ENCODE results near the gene CHAT. TPM values are rescaled to one million over a fixed set of nuclear protein-coding genes. Genes with fewer than 3 reads are reported as not detected.

Gene CHAT
- total RNA-seq, 2 donors from 2014 or later, result 0.26 TPM; not detected in 1

DNA sequence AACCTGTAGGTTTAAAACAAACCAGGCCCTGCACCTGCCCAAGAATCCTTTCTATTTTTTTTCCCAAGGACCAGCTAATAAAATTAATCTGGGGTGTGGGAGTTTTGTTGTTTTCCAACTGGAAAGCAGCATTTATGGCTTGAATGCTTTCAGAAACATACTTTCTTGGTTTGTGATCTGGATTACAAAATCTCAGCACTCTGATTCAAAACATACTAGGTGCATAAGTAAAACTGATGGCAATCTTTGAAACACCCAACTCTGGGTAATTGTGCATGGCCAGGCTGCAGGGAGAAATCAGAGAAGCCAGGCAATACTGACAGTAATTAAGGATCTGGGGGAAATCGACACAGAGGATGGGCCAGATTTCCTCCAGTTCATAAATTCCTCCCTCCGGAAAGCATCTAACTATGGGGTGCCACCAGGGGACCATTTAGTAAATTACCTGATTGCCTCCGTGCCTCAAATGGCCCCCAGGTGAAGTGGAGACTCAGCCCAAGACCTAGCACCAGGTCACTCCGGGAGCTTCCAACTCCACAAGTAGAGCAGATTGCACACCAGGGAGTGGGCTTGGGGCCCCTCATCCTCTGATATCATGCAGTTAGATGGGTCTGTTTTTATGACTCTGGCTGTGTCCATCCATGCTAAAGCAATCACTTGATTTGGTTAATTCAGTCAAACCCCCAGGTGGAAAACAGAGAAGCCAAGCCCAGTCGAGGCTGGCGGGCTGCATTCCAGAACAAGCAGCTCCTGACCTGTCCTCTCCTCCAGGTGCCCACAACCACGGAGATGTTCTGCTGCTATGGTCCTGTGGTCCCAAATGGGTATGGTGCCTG, 50.4 kb downstream of the CHAT start:
- H3K36me3 ChIP-seq (replicated peaks in 1 of 2; ENCODE audit: insufficient read depth in 1 of 2, low read depth in 2 of 2), result no peaks in the 10 kb centered on the region
- H3K27ac ChIP-seq, result no peak overlapping the region
- 60 to 63% methylated on average over 3 to 7 of the region's 7 CpGs for WGBS, 2 donors
- no peaks in the 10 kb centered on the region for H3K4me1 ChIP-seq
- TF ChIP-seq POLR2A (IDR thresholded peaks at IDR 0.05) (no peak), CTCF (IDR thresholded peaks at IDR 0.05) (no peak)
- DNase-seq (no peak), ATAC-seq (no peak)
- intact Hi-C loops (cut with DNase I), result no loop called here
- no peaks in the 10 kb centered on the region for H3K27me3 ChIP-seq
- H3K9me3 ChIP-seq, result peaks cover 0 to 3% (median 0%) of the 10 kb centered on the region in 3 donors
- H3K4me3 ChIP-seq, result no peak overlapping the region

- intact Hi-C loops (cut with DNase I), result no loop called here
- ATAC-seq, result no peak
- H3K4me1 ChIP-seq, result no peaks in the 10 kb centered on the region
- TF ChIP-seq POLR2A (IDR thresholded peaks at IDR 0.05), result no peak
- no peak for TF ChIP-seq CTCF (IDR thresholded peaks at IDR 0.05)
- no peak for DNase-seq
- H3K4me3 ChIP-seq, result no peak overlapping the region
- no peaks in the 10 kb centered on the region for H3K36me3 ChIP-seq (replicated peaks in 1 of 2; ENCODE audit: insufficient read depth in 1 of 2, low read depth in 2 of 2)
- no peaks in the 10 kb centered on the region for H3K9me3 ChIP-seq
- 58 to 75% methylated on average over 4 of the region's 4 CpGs for WGBS, 2 donors
- no peaks in the 10 kb centered on the region for H3K27me3 ChIP-seq
- no peak overlapping the region for H3K27ac ChIP-seq
These were observed 51.1 kb downstream of the CHAT start for GRCh38 chr10:49664842-49665355.

GRCh38 chr10:49666054-49666615, 52.3 kb downstream of the CHAT start:
- WGBS, 2 donors, result 13 to 38% methylated on average over 1 to 2 of the region's 2 CpGs
- ATAC-seq (no peak), DNase-seq (no peak)
- Histone ChIP-seq H3K9me3 (no peaks in the 10 kb centered on the region), H3K27ac (no peak overlapping the region), H3K27me3 (no peaks in the 10 kb centered on the region), H3K4me3 (no peak overlapping the region), H3K36me3 (replicated peaks in 1 of 2; ENCODE audit: insufficient read depth in 1 of 2, low read depth in 2 of 2) (no peaks in the 10 kb centered on the region), H3K4me1 (no peaks in the 10 kb centered on the region)
- TF ChIP-seq POLR2A (IDR thresholded peaks at IDR 0.05) (no peak), CTCF (IDR thresholded peaks at IDR 0.05) (no peak)
- intact Hi-C loops (cut with DNase I), result no loop called here

DNA sequence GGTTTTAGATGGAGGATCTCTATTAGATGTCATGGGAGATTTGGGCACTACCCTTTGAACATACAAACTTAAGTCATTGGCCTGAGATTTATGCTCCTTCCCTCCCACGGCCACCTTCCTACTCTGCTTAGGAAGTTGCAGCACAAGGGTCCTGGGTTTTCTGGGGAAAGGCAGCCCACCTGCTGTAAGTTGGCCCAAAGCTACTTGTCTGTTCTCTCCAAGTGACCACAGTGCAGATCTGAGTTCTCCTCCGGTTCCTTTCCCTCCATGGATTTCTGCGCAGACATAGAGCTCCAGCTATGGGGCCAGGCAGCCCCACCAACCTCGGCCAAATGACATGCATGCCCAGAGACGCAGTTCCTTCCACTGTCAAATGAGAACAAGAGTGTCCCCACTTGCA, 52.8 kb downstream of the CHAT start:
- WGBS, 2 donors, result 82 to 83% methylated on average over 3 to 5 of the region's 5 CpGs
- no peak for ATAC-seq
- Histone ChIP-seq H3K4me3 (no peak overlapping the region), H3K36me3 (replicated peaks in 1 of 2; ENCODE audit: insufficient read depth in 1 of 2, low read depth in 2 of 2) (no peaks in the 10 kb centered on the region), H3K9me3 (no peaks in the 10 kb centered on the region), H3K4me1 (no peaks in the 10 kb centered on the region), H3K27ac (no peak overlapping the region), H3K27me3 (no peaks in the 10 kb centered on the region)
- no peak for TF ChIP-seq POLR2A (IDR thresholded peaks at IDR 0.05)
- TF ChIP-seq CTCF (IDR thresholded peaks at IDR 0.05), result no peak
- no peak for DNase-seq
- intact Hi-C loops (cut with DNase I), result no loop called here

Measured in body of pancreas (tissue), 4 donors.